ENCODE results near the gene LEPR. TPM values are rescaled to one million over a fixed set of nuclear protein-coding genes. Genes with fewer than 3 reads are reported as not detected.

LEPR gene
- polyA plus RNA-seq, 1 donor (not counting 4 experiments of a cell fraction or from before 2014, with no cell fraction given): 5.5 TPM

DNA sequence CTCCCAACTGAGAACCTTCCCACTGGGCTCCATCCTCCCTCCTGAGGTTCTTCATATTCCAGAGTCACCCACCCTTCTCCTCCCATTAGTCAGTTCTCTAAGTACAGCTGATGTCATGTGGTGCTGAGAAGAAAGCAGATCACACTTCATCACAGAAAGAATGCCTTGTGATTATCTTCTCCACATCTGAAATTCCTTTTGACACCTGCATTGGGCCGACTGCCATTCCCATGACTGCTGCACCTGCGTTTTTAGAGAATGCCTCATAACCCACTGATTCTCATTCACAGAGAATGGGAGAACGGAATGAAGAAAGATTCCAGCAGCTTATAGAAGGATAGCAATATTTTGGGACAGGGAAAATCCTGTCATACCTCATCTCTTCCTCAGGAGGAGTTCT, 14.3 kb downstream of the LEPR start:
- H3K4me2 ChIP-seq (ENCODE audit: control insufficient read depth, extremely low read depth, insufficient read depth, low read depth, low read length): no peak overlapping the region
- H2AFZ ChIP-seq (ENCODE audit: control insufficient read depth, low read length): no peak overlapping the region
- dilution Hi-C loops (cut with MboI; ENCODE audit: extremely low pct_ligation_motif_present, low sequenced_read_pairs): no loop called here
- H3K4me3 ChIP-seq (ENCODE audit: control insufficient read depth in 2 of 3, extremely low read depth in 1 of 3, insufficient read depth in 2 of 3, low read depth in 1 of 3, low read length in 3 of 3): no peak overlapping the region
- FAIRE-seq (peak; percentile 91), DNase-seq (ENCODE audit: low read depth, low spot score) (peak; percentile 73)
- no peak overlapping the region for H3K9ac ChIP-seq (ENCODE audit: control insufficient read depth, extremely low read depth, insufficient read depth, low read length)
- no peaks in the 10 kb centered on the region for H3K9me1 ChIP-seq (ENCODE audit: control insufficient read depth, extremely low read depth, insufficient read depth, low read length)
- no peaks in the 10 kb centered on the region for H3K9me3 ChIP-seq (ENCODE audit: control insufficient read depth, low read depth, low read length)
- TF ChIP-seq EZH2 (IDR thresholded peaks at IDR 0.05; ENCODE audit: low read length) (no peak), CTCF (optimal IDR thresholded peaks at IDR 0.05 in 1 of 3, IDR thresholded peaks at IDR 0.05 in 1 of 3, conservative IDR thresholded peaks at IDR 0.05 in 1 of 3; ENCODE audit: extremely low read depth in 1 of 3, insufficient read depth in 2 of 3, low read length in 3 of 3) (no peak)
- peak overlapping the region; percentile 53 for H3K27ac ChIP-seq (ENCODE audit: control insufficient read depth, insufficient read depth, low read length)
- peaks cover 31% of the 10 kb centered on the region for H3K4me1 ChIP-seq (ENCODE audit: control insufficient read depth, extremely low read depth, insufficient read depth, low read length)
- no peaks in the 10 kb centered on the region for H3K27me3 ChIP-seq (ENCODE audit: control insufficient read depth, extremely low read depth, insufficient read depth, low read length)
- H3K36me3 ChIP-seq (ENCODE audit: control insufficient read depth in 2 of 2, extremely low read depth in 1 of 2, insufficient read depth in 2 of 2, low read length in 2 of 2): peaks cover 2 to 11% of the 10 kb centered on the region in 2 experiments
- H3K79me2 ChIP-seq (ENCODE audit: control insufficient read depth, insufficient read depth, low read length): peaks cover 11% of the 10 kb centered on the region
- no peaks in the 10 kb centered on the region for H4K20me1 ChIP-seq (ENCODE audit: control insufficient read depth, extremely low read depth, insufficient read depth, low read length)

- Histone ChIP-seq H3K36me3 (ENCODE audit: control insufficient read depth in 2 of 2, extremely low read depth in 1 of 2, insufficient read depth in 2 of 2, low read length in 2 of 2) (peaks cover 0 to 11% of the 10 kb centered on the region in 2 experiments), H3K4me2 (ENCODE audit: control insufficient read depth, extremely low read depth, insufficient read depth, low read depth, low read length) (peak overlapping the region; percentile 22), H3K9ac (ENCODE audit: control insufficient read depth, extremely low read depth, insufficient read depth, low read length) (no peak overlapping the region), H3K4me1 (ENCODE audit: control insufficient read depth, extremely low read depth, insufficient read depth, low read length) (peaks cover 21% of the 10 kb centered on the region), H3K9me1 (ENCODE audit: control insufficient read depth, extremely low read depth, insufficient read depth, low read length) (no peaks in the 10 kb centered on the region), H2AFZ (ENCODE audit: control insufficient read depth, low read length) (no peak overlapping the region), H3K27me3 (ENCODE audit: control insufficient read depth, extremely low read depth, insufficient read depth, low read length) (no peaks in the 10 kb centered on the region), H3K4me3 (ENCODE audit: control insufficient read depth in 2 of 3, extremely low read depth in 1 of 3, insufficient read depth in 2 of 3, low read depth in 1 of 3, low read length in 3 of 3) (peak overlapping the region in 1 of 3 experiments; percentile 10), H3K9me3 (ENCODE audit: control insufficient read depth, low read depth, low read length) (no peaks in the 10 kb centered on the region), H3K79me2 (ENCODE audit: control insufficient read depth, insufficient read depth, low read length) (peaks cover 7% of the 10 kb centered on the region), H3K27ac (ENCODE audit: control insufficient read depth, insufficient read depth, low read length) (no peak overlapping the region), H4K20me1 (ENCODE audit: control insufficient read depth, extremely low read depth, insufficient read depth, low read length) (no peaks in the 10 kb centered on the region)
- dilution Hi-C loops (cut with MboI; ENCODE audit: extremely low pct_ligation_motif_present, low sequenced_read_pairs): no loop called here
- DNase-seq (ENCODE audit: low read depth, low spot score): no peak
- peak; percentile 69 for FAIRE-seq
- no peak for TF ChIP-seq CTCF (optimal IDR thresholded peaks at IDR 0.05 in 1 of 3, IDR thresholded peaks at IDR 0.05 in 1 of 3, conservative IDR thresholded peaks at IDR 0.05 in 1 of 3; ENCODE audit: extremely low read depth in 1 of 3, insufficient read depth in 2 of 3, low read length in 3 of 3)
- no peak for TF ChIP-seq EZH2 (IDR thresholded peaks at IDR 0.05; ENCODE audit: low read length)
These were observed 15.5 kb downstream of the LEPR start for GRCh38 chr1:65435987-65436386.

Data from keratinocyte (primary cell).